ENCODE measurements around the gene TAOK3.
"Not testable (repeated sequence)": the region's sequence is repeated elsewhere in the genome, so short reads cannot be mapped to it uniquely, and the experiment has no call there.

TAOK3 gene

GRCh38 chr12:118310320-118310719, 62.4 kb downstream of the TAOK3 start:
- no peak for DNase-seq
- Mint-ChIP-seq H3K9me3 (no peaks in the 10 kb centered on the region), H3K4me3 (no peak overlapping the region), H3K4me1 (peaks cover 8% of the 10 kb centered on the region), H3K36me3 (ENCODE audit: low read depth) (no peaks in the 10 kb centered on the region), H3K27ac (no peak overlapping the region), H3K27me3 (ENCODE audit: low read depth, poor library complexity) (peaks cover 3% of the 10 kb centered on the region)
- TF ChIP-seq CTCF (IDR thresholded peaks at IDR 0.05), result no peak

- H3K4me1 Mint-ChIP-seq; H3K4me3 Mint-ChIP-seq; H3K27ac Mint-ChIP-seq; H3K27me3 Mint-ChIP-seq (ENCODE audit: low read depth, poor library complexity); H3K36me3 Mint-ChIP-seq (ENCODE audit: low read depth); H3K9me3 Mint-ChIP-seq; DNase-seq: not testable (repeated sequence)
Observed at GRCh38 chr12:118308006-118308405, 64.7 kb downstream of the TAOK3 start.

- no peaks in the 10 kb centered on the region for H3K36me3 Mint-ChIP-seq (ENCODE audit: low read depth)
- DNase-seq, result no peak
Observed at GRCh38 chr12:118307069-118307954, 65.4 kb downstream of the TAOK3 start.

GRCh38 chr12:118304093-118304492, 68.6 kb downstream of the TAOK3 start:
- Mint-ChIP-seq H3K27ac (no peak overlapping the region), H3K4me1 (peaks cover 8% of the 10 kb centered on the region), H3K4me3 (no peak overlapping the region), H3K27me3 (ENCODE audit: low read depth, poor library complexity) (peaks cover 3% of the 10 kb centered on the region), H3K36me3 (ENCODE audit: low read depth) (no peaks in the 10 kb centered on the region), H3K9me3 (no peaks in the 10 kb centered on the region)
- no peak for TF ChIP-seq CTCF (IDR thresholded peaks at IDR 0.05)
- DNase-seq, result no peak

More at GRCh38 chr12:118307069-118307954, 65.4 kb downstream of the TAOK3 start:
- no peak overlapping the region for H3K4me3 Mint-ChIP-seq
- H3K27ac Mint-ChIP-seq, result no peak overlapping the region
- peaks cover 8% of the 10 kb centered on the region for H3K4me1 Mint-ChIP-seq
- no peaks in the 10 kb centered on the region for H3K9me3 Mint-ChIP-seq
- no peak for TF ChIP-seq CTCF (IDR thresholded peaks at IDR 0.05)
- H3K27me3 Mint-ChIP-seq (ENCODE audit: low read depth, poor library complexity), result peaks cover 3% of the 10 kb centered on the region

GRCh38 chr12:118302053-118302452, 70.7 kb downstream of the TAOK3 start:
- Mint-ChIP-seq H3K9me3 (no peaks in the 10 kb centered on the region), H3K4me3 (no peak overlapping the region), H3K4me1 (peaks cover 2% of the 10 kb centered on the region), H3K27me3 (ENCODE audit: low read depth, poor library complexity) (peaks cover 3% of the 10 kb centered on the region), H3K27ac (no peak overlapping the region), H3K36me3 (ENCODE audit: low read depth) (no peaks in the 10 kb centered on the region)
- no peak for TF ChIP-seq CTCF (IDR thresholded peaks at IDR 0.05)
- no peak for DNase-seq

GRCh38 chr12:118299791-118300460, 72.8 kb downstream of the TAOK3 start:
- no peaks in the 10 kb centered on the region for H3K9me3 Mint-ChIP-seq
- H3K27ac Mint-ChIP-seq, result no peak overlapping the region
- H3K36me3 Mint-ChIP-seq (ENCODE audit: low read depth), result no peaks in the 10 kb centered on the region
- H3K4me1 Mint-ChIP-seq, result no peaks in the 10 kb centered on the region
- H3K27me3 Mint-ChIP-seq (ENCODE audit: low read depth, poor library complexity), result peaks cover 3% of the 10 kb centered on the region
- H3K4me3 Mint-ChIP-seq, result no peak overlapping the region
- TF ChIP-seq CTCF (IDR thresholded peaks at IDR 0.05), result no peak
- DNase-seq, result no peak
